Hepatocyte (in vitro differentiated cells): ENCODE data around the gene MPZL2.

ENCODE experiments used
- EZH2 ChIP-seq: fragments of 200-600 bp; sonication (generic); IDR thresholded peaks from 2 replicates; pipeline ENCODE4 v1.6.1; 2016; ENCODE audit warnings: antibody characterized with exemption, mild to moderate bottlenecking, borderline replicate concordance
- EZH2phosphoT487 ChIP-seq: fragments of 200-600 bp; sonication (generic); IDR thresholded peaks from one replicate; pipeline ENCODE4 v1.6.1; 2018; ENCODE audit warnings: antibody characterized with exemption, mild to moderate bottlenecking, low read depth, moderate library complexity; ENCODE audit not compliant: unreplicated experiment, severe bottlenecking
- TF ChIP-seq, protein P1 (sequence below): fragments of 200-600 bp; sonication (generic); IDR thresholded peaks from 2 replicates; pipeline ENCODE4 v1.5.1; 2016; ENCODE audit warnings: antibody characterized with exemption, mild to moderate bottlenecking; ENCODE audit not compliant: poor library complexity

- TF ChIP-seq EZH2phosphoT487 (no peak), EZH2 (no peak)
- TF ChIP-seq, protein P1, sequence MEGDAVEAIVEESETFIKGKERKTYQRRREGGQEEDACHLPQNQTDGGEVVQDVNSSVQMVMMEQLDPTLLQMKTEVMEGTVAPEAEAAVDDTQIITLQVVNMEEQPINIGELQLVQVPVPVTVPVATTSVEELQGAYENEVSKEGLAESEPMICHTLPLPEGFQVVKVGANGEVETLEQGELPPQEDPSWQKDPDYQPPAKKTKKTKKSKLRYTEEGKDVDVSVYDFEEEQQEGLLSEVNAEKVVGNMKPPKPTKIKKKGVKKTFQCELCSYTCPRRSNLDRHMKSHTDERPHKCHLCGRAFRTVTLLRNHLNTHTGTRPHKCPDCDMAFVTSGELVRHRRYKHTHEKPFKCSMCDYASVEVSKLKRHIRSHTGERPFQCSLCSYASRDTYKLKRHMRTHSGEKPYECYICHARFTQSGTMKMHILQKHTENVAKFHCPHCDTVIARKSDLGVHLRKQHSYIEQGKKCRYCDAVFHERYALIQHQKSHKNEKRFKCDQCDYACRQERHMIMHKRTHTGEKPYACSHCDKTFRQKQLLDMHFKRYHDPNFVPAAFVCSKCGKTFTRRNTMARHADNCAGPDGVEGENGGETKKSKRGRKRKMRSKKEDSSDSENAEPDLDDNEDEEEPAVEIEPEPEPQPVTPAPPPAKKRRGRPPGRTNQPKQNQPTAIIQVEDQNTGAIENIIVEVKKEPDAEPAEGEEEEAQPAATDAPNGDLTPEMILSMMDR = no peak
Measured at GRCh38 chr11:118216621-118217481, 47.2 kb downstream of the MPZL2 start.
